Fibroblast of mammary gland (primary cell): Measurements from ENCODE around the gene CXorf38.

Experiments used
- DNase-seq: peaks from one replicate; pipeline ENCODE4 v3.0.0-alpha.2; 2010; ENCODE audit warnings: low read depth
- H3K4me3 ChIP-seq: 2 replicates; pipeline ENCODE4 v1.5.1; 2011; ENCODE audit warnings: low read depth, mild to moderate bottlenecking, low read length, moderate library complexity; ENCODE audit not compliant: control insufficient read depth
- CTCF ChIP-seq: conservative IDR thresholded peaks from 2 replicates; pipeline ENCODE4 v1.5.1; 2011; ENCODE audit warnings: low read depth, low read length, inconsistent platforms; ENCODE audit not compliant: control insufficient read depth, insufficient read depth

The CXorf38 gene

GRCh38 chrX:40637687-40638086, 9.7 kb downstream of the CXorf38 start:
- DNase-seq: no peak
- H3K4me3 ChIP-seq: no peak overlapping the region
- TF ChIP-seq CTCF: no peak

GRCh38 chrX:40632199-40632598, 15.2 kb downstream of the CXorf38 start:
- DNase-seq: no peak
- H3K4me3 ChIP-seq: no peak overlapping the region
- TF ChIP-seq CTCF: no peak

GRCh38 chrX:40628506-40628905, 18.9 kb downstream of the CXorf38 start:
- no peak for DNase-seq
- no peak overlapping the region for H3K4me3 ChIP-seq
- no peak for TF ChIP-seq CTCF

GRCh38 chrX:40625294-40625693, 22.1 kb downstream of the CXorf38 start:
- no peak for DNase-seq
- no peak for TF ChIP-seq CTCF
- no peak overlapping the region for H3K4me3 ChIP-seq

GRCh38 chrX:40623665-40624064, 23.7 kb downstream of the CXorf38 start:
- no peak overlapping the region for H3K4me3 ChIP-seq
- no peak for DNase-seq
- no peak for TF ChIP-seq CTCF

GRCh38 chrX:40623139-40623536, 24.2 kb downstream of the CXorf38 start, which contains the start of gene MPC1L:
Gene MPC1L, plus strand, starts transcription at chrX:40623428. Its CDS starts 138 bp downstream, at chrX:40623566.
- no peak for DNase-seq
- TF ChIP-seq CTCF: no peak
- no peak within 1 kb of the TSS for H3K4me3 ChIP-seq
